ENCODE results near the gene FRMD4B. TPM values are rescaled to one million over a fixed set of nuclear protein-coding genes. Genes with fewer than 3 reads are reported as not detected.

Gene FRMD4B
- total RNA-seq, 1 donor from 2014 or later = not detected

- ATAC-seq (ENCODE audit: low read depth) = no peak
- POLR2A ChIA-PET = no interaction called here
- intact Hi-C loops (cut with micrococcal nuclease) = no loop called here
- H3K36me3 Mint-ChIP-seq (ENCODE audit: low read depth) = no peaks in the 10 kb centered on the region
- no peak for DNase-seq
- H3K27ac Mint-ChIP-seq = no peak overlapping the region
- no peaks in the 10 kb centered on the region for H3K27me3 Mint-ChIP-seq
- H3K4me1 Mint-ChIP-seq = no peaks in the 10 kb centered on the region
- CTCF ChIA-PET = no interaction called here
- H3K9me3 Mint-ChIP-seq = no peaks in the 10 kb centered on the region
- no peak overlapping the region for H3K4me3 Mint-ChIP-seq
- TF ChIP-seq CTCF (IDR thresholded peaks at IDR 0.05) = no peak
These were observed 139.3 kb downstream of the FRMD4B start for GRCh38 chr3:69246612-69247011.

- H3K4me1 Mint-ChIP-seq = no peaks in the 10 kb centered on the region
- ChIA-PET CTCF (no interaction called here), POLR2A (no interaction called here)
- no peaks in the 10 kb centered on the region for H3K27me3 Mint-ChIP-seq
- TF ChIP-seq CTCF (IDR thresholded peaks at IDR 0.05) = no peak
- intact Hi-C loops (cut with micrococcal nuclease) = no loop called here
- no peak overlapping the region for H3K4me3 Mint-ChIP-seq
- no peaks in the 10 kb centered on the region for H3K36me3 Mint-ChIP-seq (ENCODE audit: low read depth)
- ATAC-seq (ENCODE audit: low read depth) = no peak
- no peak overlapping the region for H3K27ac Mint-ChIP-seq
- H3K9me3 Mint-ChIP-seq = no peaks in the 10 kb centered on the region
- DNase-seq = no peak
These were observed 141.8 kb downstream of the FRMD4B start for GRCh38 chr3:69244039-69244438.

- no peak for ATAC-seq (ENCODE audit: low read depth)
These were observed 144.1 kb downstream of the FRMD4B start for GRCh38 chr3:69241769-69242168.

GRCh38 chr3:69240651-69241568 is 145.0 kb downstream of the FRMD4B start:
- ATAC-seq (ENCODE audit: low read depth) = no peak
- H3K4me1 Mint-ChIP-seq = no peaks in the 10 kb centered on the region
- no peak for TF ChIP-seq CTCF (IDR thresholded peaks at IDR 0.05)
- no peaks in the 10 kb centered on the region for H3K36me3 Mint-ChIP-seq (ENCODE audit: low read depth)
- H3K27ac Mint-ChIP-seq = no peak overlapping the region
- ChIA-PET POLR2A (no interaction called here), CTCF (no interaction called here)
- no peaks in the 10 kb centered on the region for H3K27me3 Mint-ChIP-seq
- H3K9me3 Mint-ChIP-seq = no peaks in the 10 kb centered on the region
- H3K4me3 Mint-ChIP-seq = no peak overlapping the region
- intact Hi-C loops (cut with micrococcal nuclease) = no loop called here
- DNase-seq = no peak

More at GRCh38 chr3:69241769-69242168, 144.1 kb downstream of the FRMD4B start:
- ChIA-PET POLR2A (no interaction called here), CTCF (no interaction called here)
- intact Hi-C loops (cut with micrococcal nuclease) = no loop called here
- no peaks in the 10 kb centered on the region for H3K36me3 Mint-ChIP-seq (ENCODE audit: low read depth)
- H3K4me1 Mint-ChIP-seq = no peaks in the 10 kb centered on the region
- no peaks in the 10 kb centered on the region for H3K9me3 Mint-ChIP-seq
- H3K4me3 Mint-ChIP-seq = no peak overlapping the region
- no peaks in the 10 kb centered on the region for H3K27me3 Mint-ChIP-seq
- DNase-seq = no peak
- no peak for TF ChIP-seq CTCF (IDR thresholded peaks at IDR 0.05)
- H3K27ac Mint-ChIP-seq = no peak overlapping the region

- intact Hi-C loops (cut with micrococcal nuclease) = loop anchor here (1.0 kb wide), 1 partner anchor 21 kb away; no protein-coding TSS in a partner anchor
- Mint-ChIP-seq H3K36me3 (ENCODE audit: low read depth) (no peaks in the 10 kb centered on the region), H3K27ac (no peak overlapping the region), H3K4me3 (no peak overlapping the region), H3K4me1 (no peaks in the 10 kb centered on the region), H3K9me3 (no peaks in the 10 kb centered on the region), H3K27me3 (no peaks in the 10 kb centered on the region)
- no peak for DNase-seq
- ChIA-PET POLR2A (no interaction called here), CTCF (no interaction called here)
- no peak for TF ChIP-seq CTCF (IDR thresholded peaks at IDR 0.05)
- no peak for ATAC-seq (ENCODE audit: low read depth)
These were observed 146.8 kb downstream of the FRMD4B start for GRCh38 chr3:69239063-69239462.

Data from activated B cell treated with CpG ODN at 0.5 μM for 24 hours (primary cell).